HG03159 (cell line): Measurements from ENCODE around the gene KDM5B.
"Not testable (repeated sequence)": the region's sequence is repeated elsewhere in the genome, so short reads cannot be mapped to it uniquely, and the experiment has no call there.

ENCODE experiments used
- ATAC-seq: cut with Tn5 transposase; IDR thresholded peaks from one replicate; pipeline ENCODE4 v1.9.1; 2021; ENCODE audit warnings: mild to moderate bottlenecking, moderate library complexity; ENCODE audit not compliant: unreplicated experiment

KDM5B gene

GRCh38 chr1:202807926-202808757 lies at the start of gene KDM5B:
TSS of gene KDM5B (minus strand) at chr1:202808421. CDS start at chr1:202808305, 116 bp downstream.
- no peak for ATAC-seq

GRCh38 chr1:202857136-202857610 lies 49.0 kb upstream of the KDM5B start:
- no peak for ATAC-seq

- no peak for ATAC-seq
Observed at GRCh38 chr1:202856014-202856413, 47.8 kb upstream of the KDM5B start.

- no peak for ATAC-seq
Observed at GRCh38 chr1:202854787-202855186, 46.6 kb upstream of the KDM5B start.

GRCh38 chr1:202852163-202852904 lies 44.1 kb upstream of the KDM5B start:
- no peak for ATAC-seq

GRCh38 chr1:202850593-202851362 lies 42.6 kb upstream of the KDM5B start:
- ATAC-seq: no peak

- peak; percentile 70 for ATAC-seq
Observed at GRCh38 chr1:202848191-202848542, 39.9 kb upstream of the KDM5B start.

- ATAC-seq: no peak
Observed at GRCh38 chr1:202844935-202845334, 36.7 kb upstream of the KDM5B start.

- ATAC-seq: no peak
Observed at GRCh38 chr1:202844259-202844658, 36.0 kb upstream of the KDM5B start.

- no peak for ATAC-seq
Observed at GRCh38 chr1:202843081-202843480, 34.9 kb upstream of the KDM5B start.

GRCh38 chr1:202837746-202838262 lies 29.6 kb upstream of the KDM5B start:
- ATAC-seq: no peak

GRCh38 chr1:202836623-202837403 lies 28.6 kb upstream of the KDM5B start:
- no peak for ATAC-seq

GRCh38 chr1:202835548-202836072 lies 27.4 kb upstream of the KDM5B start:
- no peak for ATAC-seq

GRCh38 chr1:202834771-202835547 lies 26.7 kb upstream of the KDM5B start:
- no peak for ATAC-seq

GRCh38 chr1:202831906-202832305 lies 23.7 kb upstream of the KDM5B start:
- ATAC-seq: no peak

- not testable (repeated sequence) for ATAC-seq
Observed at GRCh38 chr1:202829223-202829622, 21.0 kb upstream of the KDM5B start.

- ATAC-seq: no peak
Observed at GRCh38 chr1:202825748-202826147, 17.5 kb upstream of the KDM5B start.

GRCh38 chr1:202821467-202821866 lies 13.2 kb upstream of the KDM5B start:
- no peak for ATAC-seq

GRCh38 chr1:202818819-202819218 lies 10.6 kb upstream of the KDM5B start:
- no peak for ATAC-seq
